Middle frontal gyrus (tissue), 1 donor: ENCODE data around the gene TEX29.
A peak's percentile ranks its signal among the peaks of the same experiment; 100 is the strongest.

Source experiments
- DNase-seq: peaks from one replicate; pipeline ENCODE4 v3.0.0-alpha.2; 2015; ENCODE audit warnings: low spot score; ENCODE audit errors: extremely low spot score

TEX29 gene

GRCh38 chr13:111319998-111320911, at the start of gene TEX29:
Gene TEX29, plus strand, starts transcription at chr13:111320642. Its CDS starts 249 bp downstream, at chr13:111320891.
- no peak for DNase-seq

GRCh38 chr13:111270765-111271698, 49.4 kb upstream of the TEX29 start:
- DNase-seq = no peak

GRCh38 chr13:111272117-111272516, 48.3 kb upstream of the TEX29 start:
- no peak for DNase-seq

- DNase-seq = no peak
Observed at GRCh38 chr13:111275382-111275781, 45.1 kb upstream of the TEX29 start.

- no peak for DNase-seq
Observed at GRCh38 chr13:111275995-111276618, 44.3 kb upstream of the TEX29 start.

- DNase-seq = no peak
Observed at GRCh38 chr13:111278258-111278657, 42.2 kb upstream of the TEX29 start.

GRCh38 chr13:111278743-111279652, 41.4 kb upstream of the TEX29 start:
- DNase-seq = no peak

- DNase-seq = no peak
Observed at GRCh38 chr13:111280226-111280625, 40.2 kb upstream of the TEX29 start.

- DNase-seq = no peak
Observed at GRCh38 chr13:111280681-111281585, 39.5 kb upstream of the TEX29 start.

- peak; percentile 45 for DNase-seq
Observed at GRCh38 chr13:111281751-111282311, 38.6 kb upstream of the TEX29 start.

GRCh38 chr13:111282425-111282824, 38.0 kb upstream of the TEX29 start:
- no peak for DNase-seq

- DNase-seq = no peak
Observed at GRCh38 chr13:111282997-111283396, 37.4 kb upstream of the TEX29 start.

GRCh38 chr13:111283457-111283856, 37.0 kb upstream of the TEX29 start:
- DNase-seq = no peak

- no peak for DNase-seq
Observed at GRCh38 chr13:111283991-111284390, 36.5 kb upstream of the TEX29 start.

GRCh38 chr13:111284565-111284964, 35.9 kb upstream of the TEX29 start:
- DNase-seq = no peak

- DNase-seq = no peak
Observed at GRCh38 chr13:111286162-111286561, 34.3 kb upstream of the TEX29 start.

GRCh38 chr13:111286749-111287148, 33.7 kb upstream of the TEX29 start:
- DNase-seq = no peak

- DNase-seq = no peak
Observed at GRCh38 chr13:111287201-111287600, 33.2 kb upstream of the TEX29 start.

- DNase-seq = no peak
Observed at GRCh38 chr13:111288276-111288675, 32.2 kb upstream of the TEX29 start.
